ENCODE results near the gene MICA.

DNA sequence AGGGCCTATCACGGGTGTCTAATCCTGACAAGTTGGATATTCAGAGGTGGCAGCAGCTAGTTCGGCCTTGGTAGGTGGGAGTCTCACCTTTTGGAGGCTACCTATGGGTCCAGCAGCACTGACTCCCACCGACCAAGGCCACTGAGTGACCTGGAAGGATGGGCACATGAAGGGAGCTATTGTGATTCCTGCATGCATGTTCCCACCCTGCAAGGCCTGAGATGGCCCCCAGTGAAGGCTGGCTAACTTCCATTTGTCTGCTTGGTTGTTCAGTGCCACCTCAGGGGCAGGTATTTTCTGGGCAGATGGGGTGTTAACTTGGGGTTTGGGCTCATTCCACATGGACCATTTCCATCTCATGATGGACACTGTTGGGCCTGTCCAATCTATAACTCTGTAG lies 18.4 kb upstream of the MICA start:
- TF ChIP-seq POLR2A (IDR thresholded peaks at IDR 0.05) (no peak), CTCF (IDR thresholded peaks at IDR 0.05) (no peak)

Measured in suprapubic skin (tissue), 3 donors.